Measurements from ENCODE around the gene CUL7. TPM values are rescaled to one million over a fixed set of nuclear protein-coding genes. Genes with fewer than 3 reads are reported as not detected.

CUL7 gene
- total and polyA plus RNA-seq, 2 of the 8 experiments (the other 6 are each of a cell fraction or from before 2014, with no cell fraction given): 10.8 to 15.0 TPM

DNA sequence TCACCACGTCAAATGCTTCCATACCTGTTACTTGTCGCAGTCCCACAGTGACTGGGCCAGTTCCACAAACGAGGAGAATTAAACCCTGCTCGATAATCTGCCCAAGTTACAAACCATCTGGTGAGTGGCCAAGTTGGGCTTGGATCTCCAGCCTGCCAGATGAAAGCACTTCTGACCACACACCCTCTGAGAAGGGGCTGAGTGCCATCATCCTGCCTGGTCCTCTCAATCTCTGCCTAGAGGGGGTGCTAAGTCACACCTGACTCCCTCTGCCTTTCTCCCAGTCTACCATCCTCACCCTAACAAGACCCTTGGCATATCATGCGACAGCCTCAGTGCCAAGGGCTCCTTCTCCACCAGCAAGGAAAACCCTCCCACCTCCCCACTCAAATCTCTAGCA is 16.5 kb downstream of the CUL7 start:
- no peak overlapping the region for H2BK15ac ChIP-seq (ENCODE audit: low read length)
- H4K20me1 ChIP-seq (replicated peaks in 1 of 2; ENCODE audit: control insufficient read depth in 1 of 2, insufficient read depth in 2 of 2, low read length in 2 of 2): peaks cover 2 to 18% of the 10 kb centered on the region in 2 experiments
- no peaks in the 10 kb centered on the region for H3K4me1 ChIP-seq (replicated peaks in 1 of 4; ENCODE audit: control insufficient read depth in 3 of 4, insufficient read depth in 4 of 4, low read length in 3 of 4)
- POLR2A ChIA-PET (ENCODE audit: partially characterized antibody): interaction anchor here (0.6 to 29.7 kb wide), 4 partner anchors 5 to 358 kb away, joined by 3 to 584 read pairs (median 294); partner anchors contain the start of genes CUL7, KLHDC3, MEA1 and RRP36
- H3K4me2 ChIP-seq (ENCODE audit: insufficient read depth in 1 of 2, low read depth in 2 of 2, low read length in 2 of 2): no peak overlapping the region
- H3K18ac ChIP-seq (ENCODE audit: extremely low read depth, low read length): no peak overlapping the region
- peaks cover 2 to 26% (median 13%) of the 10 kb centered on the region in 4 experiments; a peak in 4 of 8 replicates for H3K36me3 ChIP-seq (ENCODE audit: control insufficient read depth in 2 of 4, insufficient read depth in 4 of 4, low read length in 3 of 4)
- H3K79me2 ChIP-seq (ENCODE audit: control insufficient read depth in 1 of 2, insufficient read depth in 2 of 2, low read length in 2 of 2): no peaks in the 10 kb centered on the region
- CTCF ChIA-PET (ENCODE audit: partially characterized antibody): interaction anchor here (0.8 to 1.5 kb wide), 5 partner anchors 16 to 107 kb away, joined by 3 to 4 read pairs (median 4); partner anchors contain the start of gene RRP36
- FAIRE-seq (no peak), DNase-seq (ENCODE audit: low read depth in 1 of 2, low spot score in 2 of 2) (no peak)
- H2BK12ac ChIP-seq (ENCODE audit: low read depth, low read length): no peak overlapping the region
- no peaks in the 10 kb centered on the region for H3K9me3 ChIP-seq (ENCODE audit: insufficient read depth in 2 of 2, low read depth in 1 of 2, low read length in 1 of 2)
- H2BK20ac ChIP-seq (ENCODE audit: low read length): no peak overlapping the region
- no peak overlapping the region for H3K4me3 ChIP-seq (ENCODE audit: extremely low read depth in 1 of 4, insufficient read depth in 2 of 4, low read depth in 3 of 4, low read length in 4 of 4)
- H3K27me3 ChIP-seq (replicated peaks in 1 of 4; ENCODE audit: control insufficient read depth in 3 of 4, extremely low read depth in 1 of 4, insufficient read depth in 3 of 4, low read length in 3 of 4): no peaks in the 10 kb centered on the region
- no peak overlapping the region for H4K91ac ChIP-seq (replicated peaks; ENCODE audit: insufficient read length, low read length)
- H2AK5ac ChIP-seq (ENCODE audit: low read depth, low read length): no peak overlapping the region
- H2BK120ac ChIP-seq (replicated peaks; ENCODE audit: low read depth, low read length): no peak overlapping the region
- H3K23ac ChIP-seq (ENCODE audit: insufficient read length): no peak overlapping the region
- no peak overlapping the region for H3K14ac ChIP-seq (ENCODE audit: insufficient read length)
- H4K8ac ChIP-seq (ENCODE audit: extremely low read depth, insufficient read depth, low read length): no peak overlapping the region
- WGBS, 2 experiments (ENCODE audit: extremely low coverage in 1 of 2, insufficient coverage in 1 of 2, insufficient read length in 1 of 2, insufficient replicate concordance in 2 of 2, low coverage in 1 of 2, low lambda C conversion rate in 2 of 2, missing lambda C conversion rate in 1 of 2): 94% methylated on average over 5 of the region's 5 CpGs; no CpG with 5 or more reads in 1 of the 2 experiments
- TF ChIP-seq POU5F1 (IDR thresholded peaks at IDR 0.05; ENCODE audit: low read depth, low read length): no peak
- no peak for TF ChIP-seq SIN3A (conservative IDR thresholded peaks at IDR 0.05 in 1 of 2, IDR thresholded peaks at IDR 0.05 in 1 of 2; ENCODE audit: low read depth in 1 of 2, low read length in 2 of 2)
- TF ChIP-seq, protein P1, sequence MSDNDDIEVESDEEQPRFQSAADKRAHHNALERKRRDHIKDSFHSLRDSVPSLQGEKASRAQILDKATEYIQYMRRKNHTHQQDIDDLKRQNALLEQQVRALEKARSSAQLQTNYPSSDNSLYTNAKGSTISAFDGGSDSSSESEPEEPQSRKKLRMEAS (IDR thresholded peaks at IDR 0.05): no peak
- TF ChIP-seq RAD21 (IDR thresholded peaks at IDR 0.05 in 1 of 2, conservative IDR thresholded peaks at IDR 0.05 in 1 of 2; ENCODE audit: low read depth in 2 of 2, low read length in 2 of 2): peak in 1 of 2 experiments; percentile 7; a peak in 1 of 4 replicates
- TF ChIP-seq, protein P2, sequence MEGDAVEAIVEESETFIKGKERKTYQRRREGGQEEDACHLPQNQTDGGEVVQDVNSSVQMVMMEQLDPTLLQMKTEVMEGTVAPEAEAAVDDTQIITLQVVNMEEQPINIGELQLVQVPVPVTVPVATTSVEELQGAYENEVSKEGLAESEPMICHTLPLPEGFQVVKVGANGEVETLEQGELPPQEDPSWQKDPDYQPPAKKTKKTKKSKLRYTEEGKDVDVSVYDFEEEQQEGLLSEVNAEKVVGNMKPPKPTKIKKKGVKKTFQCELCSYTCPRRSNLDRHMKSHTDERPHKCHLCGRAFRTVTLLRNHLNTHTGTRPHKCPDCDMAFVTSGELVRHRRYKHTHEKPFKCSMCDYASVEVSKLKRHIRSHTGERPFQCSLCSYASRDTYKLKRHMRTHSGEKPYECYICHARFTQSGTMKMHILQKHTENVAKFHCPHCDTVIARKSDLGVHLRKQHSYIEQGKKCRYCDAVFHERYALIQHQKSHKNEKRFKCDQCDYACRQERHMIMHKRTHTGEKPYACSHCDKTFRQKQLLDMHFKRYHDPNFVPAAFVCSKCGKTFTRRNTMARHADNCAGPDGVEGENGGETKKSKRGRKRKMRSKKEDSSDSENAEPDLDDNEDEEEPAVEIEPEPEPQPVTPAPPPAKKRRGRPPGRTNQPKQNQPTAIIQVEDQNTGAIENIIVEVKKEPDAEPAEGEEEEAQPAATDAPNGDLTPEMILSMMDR (IDR thresholded peaks at IDR 0.05; ENCODE audit: control extremely low read depth in 1 of 3, insufficient read depth in 1 of 3, low read depth in 1 of 3, low read length in 3 of 3): peak in 1 of 3 experiments; percentile 27; a peak in 1 of 4 replicates
- no peak for TF ChIP-seq TEAD4 (IDR thresholded peaks at IDR 0.05; ENCODE audit: low read depth, low read length)
- no peak for TF ChIP-seq CEBPB (IDR thresholded peaks at IDR 0.05; ENCODE audit: low read depth, low read length)
- TF ChIP-seq BCL11A (IDR thresholded peaks at IDR 0.05; ENCODE audit: low read depth in 2 of 2, low read length in 2 of 2): no peak
- TF ChIP-seq NRF1 (IDR thresholded peaks at IDR 0.05; ENCODE audit: low read depth, low read length): no peak
- no peak for TF ChIP-seq HDAC6 (IDR thresholded peaks at IDR 0.05; ENCODE audit: low read depth, low read length)
- no peak for TF ChIP-seq POLR2AphosphoS5 (IDR thresholded peaks at IDR 0.05; ENCODE audit: low read depth, low read length)
- H3K4ac ChIP-seq (replicated peaks; ENCODE audit: insufficient read length, low read depth, low read length): no peak overlapping the region
- no peak overlapping the region for H2BK5ac ChIP-seq (ENCODE audit: low read depth, low read length)
- H3K27ac ChIP-seq (ENCODE audit: low read depth, low read length): no peak overlapping the region
- no peaks in the 10 kb centered on the region for H3K79me1 ChIP-seq (ENCODE audit: low read depth, low read length)
- no peak overlapping the region for H2AFZ ChIP-seq (ENCODE audit: low read length)
- no peak overlapping the region for H4K5ac ChIP-seq (ENCODE audit: insufficient read length, low read depth, low read length)
- no peak overlapping the region for H3K9ac ChIP-seq (replicated peaks in 1 of 4; ENCODE audit: extremely low read depth in 1 of 4, low read depth in 3 of 4, low read length in 3 of 4)
- no peak overlapping the region for H3K56ac ChIP-seq (replicated peaks; ENCODE audit: insufficient read length, low read depth, low read length)
- peaks cover 2% of the 10 kb centered on the region; the same call in 1 of the 2 replicates for H3K23me2 ChIP-seq (ENCODE audit: low read depth, low read length)
